KMS-11 (cell line): ENCODE results near the gene ZNF593OS.
A peak's percentile ranks its signal among the peaks of the same experiment; 100 is the strongest.

Experiments
- H2AFZ ChIP-seq: fragments of 200-600 bp; sonication (generic); 2 replicates; pipeline ENCODE4 v1.6.1; 2016; ENCODE audit warnings: antibody characterized with exemption, mixed run types, low read depth
- H3K27ac ChIP-seq: fragments of 200-600 bp; sonication (generic); 2 replicates; pipeline ENCODE4 v1.6.1; 2016; ENCODE audit warnings: mild to moderate bottlenecking, mixed run types
- H3K27me3 ChIP-seq: fragments of 200-600 bp; sonication (generic); 2 replicates; pipeline ENCODE4 v1.6.1; 2017; ENCODE audit warnings: mild to moderate bottlenecking, low read depth, mixed run types, moderate library complexity; ENCODE audit not compliant: insufficient read depth
- H3K36me3 ChIP-seq: fragments of 200-600 bp; sonication (generic); 2 replicates; pipeline ENCODE4 v1.6.1; 2017; ENCODE audit warnings: mild to moderate bottlenecking, mixed run types; ENCODE audit not compliant: insufficient read depth
- H3K4me1 ChIP-seq: fragments of 200-600 bp; sonication (generic); 2 replicates; pipeline ENCODE4 v1.6.1; 2016; ENCODE audit warnings: mild to moderate bottlenecking, low read depth, mixed run types; ENCODE audit not compliant: poor library complexity, severe bottlenecking
- H3K4me2 ChIP-seq: fragments of 200-600 bp; sonication (generic); 2 replicates; pipeline ENCODE4 v1.7.0; 2016; ENCODE audit warnings: mild to moderate bottlenecking, mixed run types
- H3K4me3 ChIP-seq: fragments of 200-600 bp; sonication (generic); IDR thresholded peaks from 2 replicates; pipeline ENCODE4 v1.6.1; 2017; ENCODE audit warnings: low read depth, low read length, mixed read lengths; ENCODE audit not compliant: insufficient read depth
- H3K79me2 ChIP-seq: fragments of 200-600 bp; sonication (generic); 2 replicates; pipeline ENCODE4 v1.6.1; 2016; ENCODE audit warnings: low read depth, mixed run types; ENCODE audit not compliant: insufficient read depth
- H3K9ac ChIP-seq: fragments of 200-600 bp; sonication (generic); 2 replicates; pipeline ENCODE4 v1.6.1; 2016; ENCODE audit warnings: mild to moderate bottlenecking, mixed run types
- H4K20me1 ChIP-seq: fragments of 200-600 bp; sonication (generic); 2 replicates; pipeline ENCODE4 v1.6.1; 2016; ENCODE audit warnings: mild to moderate bottlenecking, mixed run types; ENCODE audit not compliant: insufficient read depth
- TF ChIP-seq, protein P1 (sequence below): fragments of 200-600 bp; sonication (generic); conservative IDR thresholded peaks from 2 replicates; pipeline ENCODE4 v1.6.1; 2017; ENCODE audit warnings: low read depth, mild to moderate bottlenecking, antibody characterized with exemption, low read length, moderate library complexity, mixed read lengths

Gene ZNF593OS

DNA sequence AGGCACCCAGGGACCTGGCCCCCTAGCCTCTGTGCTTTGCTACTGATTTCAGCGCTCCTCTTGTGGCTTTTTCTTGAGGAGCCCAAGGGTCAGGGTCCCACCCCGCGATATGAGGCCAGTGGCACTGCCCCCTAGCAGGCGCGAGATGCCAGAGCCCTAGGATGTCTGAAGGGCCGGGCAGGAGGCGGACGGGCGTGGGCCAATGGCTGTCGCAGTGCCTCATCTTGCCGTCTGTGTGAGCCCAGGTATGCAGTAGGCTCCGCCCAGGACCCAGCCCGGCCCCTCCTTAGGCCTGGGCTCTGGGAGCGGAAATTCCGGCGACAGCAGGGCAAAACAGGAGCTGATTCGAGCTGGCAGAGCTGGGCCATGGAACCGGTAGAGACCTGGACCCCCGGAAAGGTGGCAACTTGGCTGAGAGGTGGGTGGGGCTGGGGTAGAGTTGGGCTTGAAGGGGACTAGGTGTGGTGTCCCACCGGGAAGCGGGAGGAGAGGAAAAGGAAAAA, 5.6 kb upstream of the ZNF593OS start, which contains the start of gene CNKSR1:
Gene CNKSR1 (plus strand): TSS at position 310 of the 503 bp plus-strand sequence. CDS start 57 bp downstream, at position 367.
- H3K79me2 ChIP-seq = no peaks in the 10 kb centered on the region
- peaks cover 12% of the 10 kb centered on the region for H3K4me1 ChIP-seq
- peak within 1 kb of the TSS; percentile 49 for H2AFZ ChIP-seq
- no peaks in the 10 kb centered on the region for H3K36me3 ChIP-seq
- no peaks in the 10 kb centered on the region for H3K27me3 ChIP-seq
- no peaks in the 10 kb centered on the region for H4K20me1 ChIP-seq
- no peak within 1 kb of the TSS for H3K4me3 ChIP-seq
- H3K9ac ChIP-seq = peak within 1 kb of the TSS; percentile 38; the same call in 1 of the 2 replicates
- H3K27ac ChIP-seq = no peak within 1 kb of the TSS
- TF ChIP-seq, protein P1, sequence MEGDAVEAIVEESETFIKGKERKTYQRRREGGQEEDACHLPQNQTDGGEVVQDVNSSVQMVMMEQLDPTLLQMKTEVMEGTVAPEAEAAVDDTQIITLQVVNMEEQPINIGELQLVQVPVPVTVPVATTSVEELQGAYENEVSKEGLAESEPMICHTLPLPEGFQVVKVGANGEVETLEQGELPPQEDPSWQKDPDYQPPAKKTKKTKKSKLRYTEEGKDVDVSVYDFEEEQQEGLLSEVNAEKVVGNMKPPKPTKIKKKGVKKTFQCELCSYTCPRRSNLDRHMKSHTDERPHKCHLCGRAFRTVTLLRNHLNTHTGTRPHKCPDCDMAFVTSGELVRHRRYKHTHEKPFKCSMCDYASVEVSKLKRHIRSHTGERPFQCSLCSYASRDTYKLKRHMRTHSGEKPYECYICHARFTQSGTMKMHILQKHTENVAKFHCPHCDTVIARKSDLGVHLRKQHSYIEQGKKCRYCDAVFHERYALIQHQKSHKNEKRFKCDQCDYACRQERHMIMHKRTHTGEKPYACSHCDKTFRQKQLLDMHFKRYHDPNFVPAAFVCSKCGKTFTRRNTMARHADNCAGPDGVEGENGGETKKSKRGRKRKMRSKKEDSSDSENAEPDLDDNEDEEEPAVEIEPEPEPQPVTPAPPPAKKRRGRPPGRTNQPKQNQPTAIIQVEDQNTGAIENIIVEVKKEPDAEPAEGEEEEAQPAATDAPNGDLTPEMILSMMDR = no peak
- H3K4me2 ChIP-seq = peak within 1 kb of the TSS; percentile 17; the same call in 1 of the 2 replicates

DNA sequence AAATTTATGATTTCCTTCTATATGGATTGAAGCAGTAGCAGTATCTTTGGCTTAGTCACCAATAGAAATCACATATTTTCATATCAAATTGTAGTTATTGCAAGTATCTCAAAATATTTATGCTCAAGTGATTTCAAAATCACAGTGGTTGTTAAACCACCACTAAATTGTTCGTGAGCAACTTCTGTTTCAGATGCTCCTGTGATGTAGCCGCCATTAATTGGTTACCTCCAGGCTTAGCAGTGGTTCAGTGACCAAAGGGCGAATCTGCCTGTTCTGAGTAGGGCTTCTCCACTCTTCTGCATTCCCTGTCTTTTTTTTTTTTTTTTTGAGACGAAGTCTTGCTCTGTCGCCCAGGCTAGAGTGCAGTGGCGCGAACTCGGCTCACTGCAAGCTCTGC, 3.7 kb upstream of the ZNF593OS start:
- H3K79me2 ChIP-seq = no peaks in the 10 kb centered on the region
- no peaks in the 10 kb centered on the region for H4K20me1 ChIP-seq
- H3K4me2 ChIP-seq = no peak overlapping the region
- H3K36me3 ChIP-seq = no peaks in the 10 kb centered on the region
- TF ChIP-seq, protein P1 = no peak
- H3K4me1 ChIP-seq = peaks cover 13% of the 10 kb centered on the region
- H3K27me3 ChIP-seq = no peaks in the 10 kb centered on the region
- H2AFZ ChIP-seq = no peak overlapping the region
- no peak overlapping the region for H3K27ac ChIP-seq
- no peak overlapping the region for H3K9ac ChIP-seq
- no peak overlapping the region for H3K4me3 ChIP-seq

DNA sequence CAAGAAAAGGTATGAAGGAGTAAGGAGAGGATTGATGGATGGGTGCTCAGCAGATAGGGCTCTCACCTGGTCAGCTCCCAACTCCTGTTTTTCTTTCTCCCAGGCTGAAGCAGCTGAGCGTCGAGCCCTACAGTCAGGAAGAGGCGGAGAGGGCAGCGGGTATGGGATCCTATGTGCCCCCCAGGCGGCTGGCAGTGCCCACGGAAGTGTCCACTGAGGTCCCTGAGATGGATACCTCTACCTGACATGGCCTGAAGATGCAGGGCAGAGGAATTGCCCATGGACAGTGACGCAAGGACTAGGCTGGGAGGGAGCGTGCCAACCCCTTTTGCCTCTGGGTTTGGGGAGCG, 1.2 kb downstream of the ZNF593OS start:
- H2AFZ ChIP-seq = peak overlapping the region; percentile 89
- H3K27me3 ChIP-seq = peaks cover 18% of the 10 kb centered on the region
- H3K9ac ChIP-seq = peak overlapping the region; percentile 95; the same call in 1 of the 2 replicates
- H4K20me1 ChIP-seq = no peaks in the 10 kb centered on the region
- TF ChIP-seq, protein P1 = no peak
- no peaks in the 10 kb centered on the region for H3K36me3 ChIP-seq
- peak overlapping the region; percentile 94 for H3K4me2 ChIP-seq
- peaks cover 24% of the 10 kb centered on the region for H3K4me1 ChIP-seq
- H3K79me2 ChIP-seq = no peaks in the 10 kb centered on the region
- no peak overlapping the region; the same call in 1 of the 2 replicates for H3K27ac ChIP-seq
- peak overlapping the region; percentile 78 for H3K4me3 ChIP-seq

DNA sequence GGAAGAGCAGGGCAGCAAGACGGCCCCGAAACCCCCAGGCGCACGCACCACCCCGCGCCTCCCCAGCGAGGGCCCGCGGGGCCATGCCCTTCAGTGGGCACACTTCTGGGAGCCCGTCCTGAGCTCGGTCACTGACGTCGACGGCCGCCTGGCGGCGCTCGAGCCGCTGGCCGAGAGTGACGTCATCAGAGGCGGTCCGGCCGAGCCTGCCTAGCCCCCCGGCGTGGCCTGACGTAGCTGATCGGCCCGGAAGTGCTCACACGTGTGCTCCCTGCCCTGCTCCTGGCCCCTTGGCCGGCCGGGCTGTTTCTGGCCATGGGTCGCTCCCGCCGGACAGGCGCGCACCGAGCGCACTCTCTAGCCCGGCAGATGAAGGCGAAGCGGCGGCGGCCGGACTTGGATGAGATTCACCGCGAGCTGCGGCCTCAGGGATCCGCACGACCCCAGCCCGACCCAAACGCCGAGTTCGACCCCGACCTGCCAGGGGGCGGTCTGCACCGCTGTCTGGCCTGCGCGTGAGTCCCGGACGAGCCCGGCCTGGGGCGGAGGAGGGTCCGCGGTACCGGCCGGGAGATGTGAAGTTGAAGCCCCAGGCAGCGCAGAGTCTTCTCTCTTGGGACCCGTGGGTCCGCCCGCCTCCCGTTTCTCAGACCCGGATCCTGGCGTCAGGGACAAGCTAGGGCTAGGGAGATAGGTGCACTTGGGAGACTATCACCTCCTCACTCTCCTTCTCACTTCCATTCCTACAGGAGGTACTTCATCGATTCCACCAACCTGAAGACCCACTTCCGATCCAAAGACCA, 1.8 kb downstream of the ZNF593OS start, which contains the start of gene ZNF593:
Gene ZNF593 (plus strand): TSS at position 240 of the 803 bp plus-strand sequence. CDS start 76 bp downstream, at position 316.
- Histone ChIP-seq H3K4me2 (peak within 1 kb of the TSS; percentile 94), H2AFZ (peak within 1 kb of the TSS; percentile 89)

More for the DNA sequence above, 1.8 kb downstream of the ZNF593OS start, which contains the start of gene ZNF593:
- Histone ChIP-seq H3K79me2 (no peaks in the 10 kb centered on the region), H3K27me3 (peaks cover 21% of the 10 kb centered on the region), H3K9ac (peak within 1 kb of the TSS; percentile 95), H3K36me3 (no peaks in the 10 kb centered on the region), H3K27ac (peak within 1 kb of the TSS; percentile 37), H4K20me1 (no peaks in the 10 kb centered on the region), H3K4me3 (peak within 1 kb of the TSS; percentile 78), H3K4me1 (peaks cover 29% of the 10 kb centered on the region)
- TF ChIP-seq, protein P1 = peak; percentile 77
